Loucy (cell line): ENCODE measurements around the gene HOXA3.

Experiments used
- CTCF ChIP-seq: fragments of 200-600 bp; sonication (generic); conservative IDR thresholded peaks from 2 replicates; pipeline ENCODE4 v1.5.1; 2014; ENCODE audit warnings: mild to moderate bottlenecking, antibody characterized with exemption, low read length
- EZH2phosphoT487 ChIP-seq: fragments of 200-600 bp; IDR thresholded peaks from 2 replicates; pipeline ENCODE4 v1.6.1; 2018; ENCODE audit warnings: antibody characterized with exemption, mild to moderate bottlenecking, moderate library complexity, borderline replicate concordance

- TF ChIP-seq CTCF (no peak), EZH2phosphoT487 (no peak)
Measured at GRCh38 chr7:27101171-27101956, 51.0 kb downstream of the HOXA3 start.
